Vagina (tissue), 2 donors: ENCODE data around the gene PLEKHA3. TPM values are rescaled to one million over a fixed set of nuclear protein-coding genes. Genes with fewer than 3 reads are reported as not detected.

Source experiments
- DNase-seq, 2 donors: peaks; one replicate each; pipeline ENCODE4 v3.0.0-alpha.2; 2017; ENCODE audit errors: extremely low spot score in 2 of 2
- H3K27ac ChIP-seq: fragments of 200-600 bp; sonication (generic); one replicate; pipeline ENCODE4 v1.5.1; 2019
- H3K27me3 ChIP-seq: fragments of 200-600 bp; sonication (generic); one replicate; pipeline ENCODE4 v1.5.1; 2019
- H3K36me3 ChIP-seq, 2 donors: fragments of 200-600 bp; sonication (generic); one replicate each; pipeline ENCODE4 v1.5.1; 2017 to 2019
- H3K4me1 ChIP-seq: fragments of 200-600 bp; sonication (generic); one replicate; pipeline ENCODE4 v1.5.1; 2019
- H3K4me3 ChIP-seq, 2 donors: fragments of 200-600 bp; sonication (generic); 1 replicate in 1 of 2; 2 replicates in 1 of 2; pipeline ENCODE4 v1.5.1; 2016 to 2019
- H3K9me3 ChIP-seq: fragments of 200-600 bp; sonication (generic); one replicate; pipeline ENCODE4 v1.5.1; 2019
- CTCF ChIP-seq, 3 experiments: fragments of 450-650 bp in 2 of 3; fragments of 200-600 bp in 1 of 3; sonication (generic) in 1 of 3; IDR thresholded peaks; one replicate each; pipeline ENCODE4 v1.5.1; 2017 to 2019; ENCODE audit warnings: antibody characterized with exemption in 3 of 3, mild to moderate bottlenecking in 2 of 3, moderate library complexity in 2 of 3
- POLR2A ChIP-seq, 2 donors: fragments of 450-650 bp; IDR thresholded peaks; one replicate each; pipeline ENCODE4 v1.6.1; 2017; ENCODE audit warnings: antibody characterized with exemption in 2 of 2, mild to moderate bottlenecking in 2 of 2, moderate library complexity in 2 of 2
- POLR2AphosphoS5 ChIP-seq, 2 donors: sonication (generic); formaldehyde crosslinking; IDR thresholded peaks; one replicate each; pipeline ENCODE4 v1.9.0; 2017; ENCODE audit warnings: antibody characterized with exemption in 2 of 2, mild to moderate bottlenecking in 2 of 2, low read depth in 1 of 2; ENCODE audit not compliant: insufficient read depth in 1 of 2
- intact Hi-C: fragments of 100-400 bp; cut with DNase I; formaldehyde crosslinking; loops from one replicate; pipeline ENCODE4 v1.15.1; 2023
- total RNA-seq: library from RNA; depleted of rRNA; stranded (reverse); fragments of >200 nt; gene quantifications from one replicate; pipeline ENCODE4 v1.2.3, GENCODE V29; 2016

Gene PLEKHA3
- total RNA-seq, 1 donor from 2014 or later, result 5.9 TPM

- DNase-seq, result no peak
- Histone ChIP-seq H3K4me1 (no peaks in the 10 kb centered on the region), H3K4me3 (no peak overlapping the region), H3K27me3 (no peaks in the 10 kb centered on the region), H3K9me3 (no peaks in the 10 kb centered on the region), H3K27ac (no peak overlapping the region), H3K36me3 (peaks cover 0 to 24% of the 10 kb centered on the region in 2 donors)
- intact Hi-C loops, result no loop called here
- TF ChIP-seq CTCF (IDR thresholded peaks at IDR 0.05) (no peak), POLR2A (IDR thresholded peaks at IDR 0.05) (no peak), POLR2AphosphoS5 (IDR thresholded peaks at IDR 0.05; ENCODE audit: insufficient read depth in 1 of 2, low read depth in 1 of 2) (no peak)
These were observed 50.4 kb downstream of the PLEKHA3 start for GRCh38 chr2:178530625-178531142.

GRCh38 chr2:178531168-178531567 is 50.9 kb downstream of the PLEKHA3 start:
- peaks cover 0 to 27% of the 10 kb centered on the region in 2 donors for H3K36me3 ChIP-seq

GRCh38 chr2:178536037-178536436 is 55.8 kb downstream of the PLEKHA3 start:
- intact Hi-C loops, result no loop called here
- DNase-seq, result no peak
- Histone ChIP-seq H3K4me3 (no peak overlapping the region), H3K4me1 (no peaks in the 10 kb centered on the region), H3K36me3 (peaks cover 0 to 52% of the 10 kb centered on the region in 2 donors), H3K27ac (no peak overlapping the region), H3K27me3 (no peaks in the 10 kb centered on the region), H3K9me3 (no peaks in the 10 kb centered on the region)
- TF ChIP-seq CTCF (IDR thresholded peaks at IDR 0.05), result no peak
- TF ChIP-seq POLR2AphosphoS5 (IDR thresholded peaks at IDR 0.05; ENCODE audit: insufficient read depth in 1 of 2, low read depth in 1 of 2), result no peak

More at GRCh38 chr2:178531168-178531567, 50.9 kb downstream of the PLEKHA3 start:
- Histone ChIP-seq H3K4me3 (no peak overlapping the region), H3K4me1 (no peaks in the 10 kb centered on the region), H3K27ac (no peak overlapping the region), H3K9me3 (no peaks in the 10 kb centered on the region), H3K27me3 (no peaks in the 10 kb centered on the region)
- no peak for TF ChIP-seq CTCF (IDR thresholded peaks at IDR 0.05)
- TF ChIP-seq POLR2AphosphoS5 (IDR thresholded peaks at IDR 0.05; ENCODE audit: insufficient read depth in 1 of 2, low read depth in 1 of 2), result no peak
- no peak for TF ChIP-seq POLR2A (IDR thresholded peaks at IDR 0.05)
- intact Hi-C loops, result no loop called here
- no peak for DNase-seq

- TF ChIP-seq CTCF (IDR thresholded peaks at IDR 0.05), result no peak
- no peak for TF ChIP-seq POLR2A (IDR thresholded peaks at IDR 0.05)
- no peak for TF ChIP-seq POLR2AphosphoS5 (IDR thresholded peaks at IDR 0.05; ENCODE audit: insufficient read depth in 1 of 2, low read depth in 1 of 2)
- Histone ChIP-seq H3K27ac (no peak overlapping the region), H3K36me3 (peaks cover 0 to 41% of the 10 kb centered on the region in 2 donors), H3K4me3 (no peak overlapping the region), H3K4me1 (no peaks in the 10 kb centered on the region), H3K27me3 (no peaks in the 10 kb centered on the region), H3K9me3 (no peaks in the 10 kb centered on the region)
- DNase-seq, result peak; percentile 27 to 43
- intact Hi-C loops, result no loop called here
These were observed 61.9 kb downstream of the PLEKHA3 start for GRCh38 chr2:178542161-178542560.

- no peak overlapping the region for H3K4me3 ChIP-seq
- TF ChIP-seq CTCF (IDR thresholded peaks at IDR 0.05) (no peak), POLR2A (IDR thresholded peaks at IDR 0.05) (no peak), POLR2AphosphoS5 (IDR thresholded peaks at IDR 0.05; ENCODE audit: insufficient read depth in 1 of 2, low read depth in 1 of 2) (no peak)
- H3K27me3 ChIP-seq, result no peaks in the 10 kb centered on the region
- H3K36me3 ChIP-seq, result peaks cover 0 to 40% of the 10 kb centered on the region in 2 donors
- H3K27ac ChIP-seq, result no peak overlapping the region
- no peaks in the 10 kb centered on the region for H3K4me1 ChIP-seq
- intact Hi-C loops, result no loop called here
- no peaks in the 10 kb centered on the region for H3K9me3 ChIP-seq
- DNase-seq, result peak in 1 of 2 donors; percentile 20
These were observed 62.3 kb downstream of the PLEKHA3 start for GRCh38 chr2:178542569-178542968.
